ENCODE results near the gene GRID1.

DNA sequence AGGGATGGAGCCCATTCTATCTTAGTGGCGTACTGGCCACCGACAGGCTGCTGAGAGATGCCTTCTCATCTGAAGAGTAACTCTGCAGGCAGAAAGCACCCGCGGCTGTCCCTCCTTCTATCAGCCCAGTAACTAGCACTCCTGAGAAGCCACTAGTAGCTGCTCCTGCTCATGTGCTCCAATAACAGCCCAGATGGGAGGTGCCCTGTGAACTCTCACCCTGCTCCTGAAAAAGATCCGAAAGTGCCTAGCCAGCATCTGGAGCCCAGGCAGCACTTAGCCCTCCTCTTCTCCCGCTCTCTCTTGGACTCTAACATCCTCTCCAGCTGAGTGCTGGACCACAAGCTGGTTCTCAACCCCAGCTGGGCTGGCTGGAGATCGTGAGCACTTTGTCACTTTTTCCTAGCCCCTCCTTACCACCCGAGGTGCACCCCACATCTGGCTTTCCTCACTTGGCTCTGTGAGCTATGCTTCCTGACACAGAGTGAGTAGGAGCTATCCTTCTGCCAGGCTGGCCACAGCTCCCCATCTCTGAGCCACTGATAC is 239.2 kb downstream of the GRID1 start:
- TF ChIP-seq ZNF274 (IDR thresholded peaks at IDR 0.05; ENCODE audit: low read depth, low read length) (no peak), YY1 (IDR thresholded peaks at IDR 0.05; ENCODE audit: insufficient read depth, insufficient read length) (no peak)
